WTC11 (cell line): Measurements from ENCODE around the gene GET4. TPM values are rescaled to one million over a fixed set of nuclear protein-coding genes. Genes with fewer than 3 reads are reported as not detected.

ENCODE experiments used
- ATAC-seq: fragments of 200-7000 bp; cut with Tn5 transposase; 2 replicates; pipeline ENCODE4 v1.10.0; 2021; ENCODE audit warnings: mild to moderate bottlenecking, moderate library complexity
- CTCF ChIA-PET: fragments of 300-600 bp; sonication (Branson Sonifier 250); formaldehyde crosslinking; loops from one replicate; lab custom pipeline; 2021; ENCODE audit warnings: antibody characterized with exemption; lab: Charles Lee
- POLR2A ChIA-PET: fragments of 350-600 bp; sonication (Branson Sonifier 250); formaldehyde crosslinking; loops from one replicate; lab custom pipeline; 2021; ENCODE audit warnings: antibody characterized with exemption; lab: Charles Lee
- DNase-seq: peaks from one replicate; pipeline ENCODE4 v3.0.0; 2021; ENCODE audit warnings: low spot score
- H3K27ac Mint-ChIP-seq: 2 replicates; pipeline ENCODE4 v1.8.0; 2021; ENCODE audit warnings: mixed read lengths
- H3K27me3 Mint-ChIP-seq: 2 replicates; pipeline ENCODE4 v1.8.0; 2021; ENCODE audit warnings: low read depth, mild to moderate bottlenecking, moderate library complexity, mixed read lengths
- H3K36me3 Mint-ChIP-seq: 2 replicates; pipeline ENCODE4 v1.8.0; 2021; ENCODE audit warnings: mixed read lengths
- H3K4me1 Mint-ChIP-seq: 2 replicates; pipeline ENCODE4 v1.8.0; 2022; ENCODE audit warnings: mixed read lengths
- H3K4me3 Mint-ChIP-seq: 2 replicates; pipeline ENCODE4 v1.8.0; 2021; ENCODE audit warnings: mild to moderate bottlenecking, moderate library complexity, mixed read lengths
- H3K9me3 Mint-ChIP-seq: 2 replicates; pipeline ENCODE4 v1.8.0; 2021; ENCODE audit warnings: mixed read lengths
- CBFB ChIP-seq: sonication (generic); formaldehyde crosslinking; IDR thresholded peaks from 2 replicates; pipeline ENCODE4 v1.8.1; 2022; ENCODE audit warnings: mild to moderate bottlenecking, low read depth, missing genetic modification reagents
- CREM ChIP-seq: sonication (generic); formaldehyde crosslinking; IDR thresholded peaks from 2 replicates; pipeline ENCODE4 v1.8.1; 2022; ENCODE audit warnings: mild to moderate bottlenecking, missing genetic modification reagents, moderate library complexity
- FOXP1 ChIP-seq: sonication (generic); formaldehyde crosslinking; IDR thresholded peaks from 2 replicates; pipeline ENCODE4 v1.8.0; 2022; ENCODE audit warnings: missing genetic modification reagents, mild to moderate bottlenecking, moderate library complexity, borderline replicate concordance
- GTF2I ChIP-seq: fragments of 250-450 bp; sonication (Bioruptor Pico); conservative IDR thresholded peaks from 2 replicates; pipeline ENCODE4 v1.4.0; 2021; ENCODE audit warnings: mild to moderate bottlenecking
- MXD4 ChIP-seq: fragments of 250-450 bp; sonication (Bioruptor Pico); IDR thresholded peaks from 2 replicates; pipeline ENCODE4 v1.8.0; 2021; ENCODE audit warnings: mild to moderate bottlenecking, moderate library complexity, borderline replicate concordance
- NFATC4 ChIP-seq: fragments of 250-450 bp; sonication (Bioruptor Pico); IDR thresholded peaks from 2 replicates; pipeline ENCODE4 v1.9.0; 2021; ENCODE audit warnings: mild to moderate bottlenecking
- NR2C2 ChIP-seq: sonication (generic); formaldehyde crosslinking; IDR thresholded peaks from 2 replicates; pipeline ENCODE4 v1.8.0; 2022; ENCODE audit warnings: mild to moderate bottlenecking, missing genetic modification reagents
- RORB ChIP-seq: fragments of 250-450 bp; sonication (Bioruptor Pico); IDR thresholded peaks from 2 replicates; pipeline ENCODE4 v1.9.0; 2021; ENCODE audit warnings: mild to moderate bottlenecking
- TEAD1 ChIP-seq: sonication (generic); formaldehyde crosslinking; IDR thresholded peaks from 2 replicates; pipeline ENCODE4 v1.8.0; 2022; ENCODE audit warnings: mild to moderate bottlenecking, missing genetic modification reagents
- ZNF121 ChIP-seq: sonication (generic); formaldehyde crosslinking; IDR thresholded peaks from 2 replicates; pipeline ENCODE4 v1.8.0; 2023; ENCODE audit warnings: missing genetic modification reagents
- ZNF219 ChIP-seq: sonication (generic); formaldehyde crosslinking; IDR thresholded peaks from 2 replicates; pipeline ENCODE4 v1.8.0; 2023; ENCODE audit warnings: missing genetic modification reagents, mild to moderate bottlenecking, borderline replicate concordance
- total RNA-seq: library from RNA; stranded (reverse); gene quantifications from 3 replicates; pipeline ENCODE4 v1.2.3, GENCODE V29; 2021
- TF ChIP-seq, protein P1 (sequence below): sonication (generic); formaldehyde crosslinking; IDR thresholded peaks from 2 replicates; pipeline ENCODE4 v1.8.1; 2023; ENCODE audit warnings: mild to moderate bottlenecking, missing genetic modification reagents, moderate library complexity
- TF ChIP-seq, protein P2 (sequence below): fragments of 250-450 bp; sonication (Bioruptor Pico); IDR thresholded peaks from 2 replicates; pipeline ENCODE4 v2.1.2; 2022; ENCODE audit warnings: mild to moderate bottlenecking, moderate library complexity
- TF ChIP-seq, protein P3 (sequence below): sonication (generic); formaldehyde crosslinking; IDR thresholded peaks from 2 replicates; pipeline ENCODE4 v1.8.1; 2023; ENCODE audit warnings: mild to moderate bottlenecking, missing genetic modification reagents, moderate library complexity
- TF ChIP-seq, protein P4 (sequence below): sonication (generic); formaldehyde crosslinking; IDR thresholded peaks from 2 replicates; pipeline ENCODE4 v1.8.0; 2023; ENCODE audit warnings: mild to moderate bottlenecking, missing genetic modification reagents
- TF ChIP-seq, protein P5 (sequence below): fragments of 250-450 bp; sonication (Bioruptor Pico); IDR thresholded peaks from 2 replicates; pipeline ENCODE4 v1.9.0; 2021; ENCODE audit warnings: mild to moderate bottlenecking, borderline replicate concordance
- TF ChIP-seq, protein P6 (sequence below): sonication (generic); formaldehyde crosslinking; IDR thresholded peaks from 2 replicates; pipeline ENCODE4 v1.8.1; 2023; ENCODE audit warnings: mild to moderate bottlenecking, moderate library complexity, missing genetic modification reagents
- TF ChIP-seq, protein P7 (sequence below): sonication (generic); formaldehyde crosslinking; IDR thresholded peaks from 2 replicates; pipeline ENCODE4 v1.8.0; 2022; ENCODE audit warnings: mild to moderate bottlenecking, missing genetic modification reagents
- TF ChIP-seq, protein P8 (sequence below): sonication (generic); formaldehyde crosslinking; IDR thresholded peaks from 2 replicates; pipeline ENCODE4 v1.8.0; 2023; ENCODE audit warnings: missing genetic modification reagents
- TF ChIP-seq, protein P9 (sequence below): fragments of 250-450 bp; sonication (Bioruptor Pico); IDR thresholded peaks from 2 replicates; pipeline ENCODE4 v1.9.0; 2021; ENCODE audit warnings: mild to moderate bottlenecking

GET4 gene
- total RNA-seq, 1 experiment from 2014 or later: 73.0 TPM

DNA sequence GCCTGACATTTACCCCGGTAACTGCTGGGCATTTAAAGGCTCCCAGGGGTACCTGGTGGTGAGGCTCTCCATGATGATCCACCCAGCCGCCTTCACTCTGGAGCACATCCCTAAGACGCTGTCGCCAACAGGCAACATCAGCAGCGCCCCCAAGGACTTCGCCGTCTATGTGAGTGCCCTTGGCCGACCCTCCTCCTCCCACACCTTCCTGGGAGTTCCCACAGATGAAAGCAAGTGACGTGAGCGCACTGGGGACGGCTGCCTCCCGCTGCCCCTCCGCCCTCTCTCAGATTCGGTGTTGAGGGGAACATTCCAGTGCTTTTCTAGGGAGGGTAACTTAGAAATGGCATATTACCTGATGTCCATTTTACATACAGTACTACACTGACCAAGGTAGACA is 7.0 kb upstream of the GET4 start:
- TF ChIP-seq, protein P1, sequence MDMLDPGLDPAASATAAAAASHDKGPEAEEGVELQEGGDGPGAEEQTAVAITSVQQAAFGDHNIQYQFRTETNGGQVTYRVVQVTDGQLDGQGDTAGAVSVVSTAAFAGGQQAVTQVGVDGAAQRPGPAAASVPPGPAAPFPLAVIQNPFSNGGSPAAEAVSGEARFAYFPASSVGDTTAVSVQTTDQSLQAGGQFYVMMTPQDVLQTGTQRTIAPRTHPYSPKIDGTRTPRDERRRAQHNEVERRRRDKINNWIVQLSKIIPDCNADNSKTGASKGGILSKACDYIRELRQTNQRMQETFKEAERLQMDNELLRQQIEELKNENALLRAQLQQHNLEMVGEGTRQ (CRISPR knock-in tag): no peak
- TF ChIP-seq, protein P2, sequence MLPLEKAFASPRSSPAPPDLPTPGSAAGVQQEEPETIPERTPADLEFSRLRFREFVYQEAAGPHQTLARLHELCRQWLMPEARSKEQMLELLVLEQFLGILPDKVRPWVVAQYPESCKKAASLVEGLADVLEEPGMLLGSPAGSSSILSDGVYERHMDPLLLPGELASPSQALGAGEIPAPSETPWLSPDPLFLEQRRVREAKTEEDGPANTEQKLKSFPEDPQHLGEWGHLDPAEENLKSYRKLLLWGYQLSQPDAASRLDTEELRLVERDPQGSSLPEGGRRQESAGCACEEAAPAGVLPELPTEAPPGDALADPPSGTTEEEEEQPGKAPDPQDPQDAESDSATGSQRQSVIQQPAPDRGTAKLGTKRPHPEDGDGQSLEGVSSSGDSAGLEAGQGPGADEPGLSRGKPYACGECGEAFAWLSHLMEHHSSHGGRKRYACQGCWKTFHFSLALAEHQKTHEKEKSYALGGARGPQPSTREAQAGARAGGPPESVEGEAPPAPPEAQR (CRISPR knock-in tag): no peak
- no peak for TF ChIP-seq CREM
- TF ChIP-seq, protein P3, sequence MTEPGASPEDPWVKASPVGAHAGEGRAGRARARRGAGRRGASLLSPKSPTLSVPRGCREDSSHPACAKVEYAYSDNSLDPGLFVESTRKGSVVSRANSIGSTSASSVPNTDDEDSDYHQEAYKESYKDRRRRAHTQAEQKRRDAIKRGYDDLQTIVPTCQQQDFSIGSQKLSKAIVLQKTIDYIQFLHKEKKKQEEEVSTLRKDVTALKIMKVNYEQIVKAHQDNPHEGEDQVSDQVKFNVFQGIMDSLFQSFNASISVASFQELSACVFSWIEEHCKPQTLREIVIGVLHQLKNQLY (CRISPR knock-in tag): no peak
- TF ChIP-seq MXD4 (CRISPR knock-in tag): no peak
- TF ChIP-seq NR2C2 (CRISPR knock-in tag): no peak
- TF ChIP-seq, protein P4, sequence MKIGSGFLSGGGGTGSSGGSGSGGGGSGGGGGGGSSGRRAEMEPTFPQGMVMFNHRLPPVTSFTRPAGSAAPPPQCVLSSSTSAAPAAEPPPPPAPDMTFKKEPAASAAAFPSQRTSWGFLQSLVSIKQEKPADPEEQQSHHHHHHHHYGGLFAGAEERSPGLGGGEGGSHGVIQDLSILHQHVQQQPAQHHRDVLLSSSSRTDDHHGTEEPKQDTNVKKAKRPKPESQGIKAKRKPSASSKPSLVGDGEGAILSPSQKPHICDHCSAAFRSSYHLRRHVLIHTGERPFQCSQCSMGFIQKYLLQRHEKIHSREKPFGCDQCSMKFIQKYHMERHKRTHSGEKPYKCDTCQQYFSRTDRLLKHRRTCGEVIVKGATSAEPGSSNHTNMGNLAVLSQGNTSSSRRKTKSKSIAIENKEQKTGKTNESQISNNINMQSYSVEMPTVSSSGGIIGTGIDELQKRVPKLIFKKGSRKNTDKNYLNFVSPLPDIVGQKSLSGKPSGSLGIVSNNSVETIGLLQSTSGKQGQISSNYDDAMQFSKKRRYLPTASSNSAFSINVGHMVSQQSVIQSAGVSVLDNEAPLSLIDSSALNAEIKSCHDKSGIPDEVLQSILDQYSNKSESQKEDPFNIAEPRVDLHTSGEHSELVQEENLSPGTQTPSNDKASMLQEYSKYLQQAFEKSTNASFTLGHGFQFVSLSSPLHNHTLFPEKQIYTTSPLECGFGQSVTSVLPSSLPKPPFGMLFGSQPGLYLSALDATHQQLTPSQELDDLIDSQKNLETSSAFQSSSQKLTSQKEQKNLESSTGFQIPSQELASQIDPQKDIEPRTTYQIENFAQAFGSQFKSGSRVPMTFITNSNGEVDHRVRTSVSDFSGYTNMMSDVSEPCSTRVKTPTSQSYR: no peak
- TF ChIP-seq TEAD1 (CRISPR knock-in tag): no peak
- no peak for TF ChIP-seq ZNF121 (CRISPR knock-in tag)
- no peak for TF ChIP-seq CBFB (CRISPR knock-in tag)
- TF ChIP-seq, protein P5, sequence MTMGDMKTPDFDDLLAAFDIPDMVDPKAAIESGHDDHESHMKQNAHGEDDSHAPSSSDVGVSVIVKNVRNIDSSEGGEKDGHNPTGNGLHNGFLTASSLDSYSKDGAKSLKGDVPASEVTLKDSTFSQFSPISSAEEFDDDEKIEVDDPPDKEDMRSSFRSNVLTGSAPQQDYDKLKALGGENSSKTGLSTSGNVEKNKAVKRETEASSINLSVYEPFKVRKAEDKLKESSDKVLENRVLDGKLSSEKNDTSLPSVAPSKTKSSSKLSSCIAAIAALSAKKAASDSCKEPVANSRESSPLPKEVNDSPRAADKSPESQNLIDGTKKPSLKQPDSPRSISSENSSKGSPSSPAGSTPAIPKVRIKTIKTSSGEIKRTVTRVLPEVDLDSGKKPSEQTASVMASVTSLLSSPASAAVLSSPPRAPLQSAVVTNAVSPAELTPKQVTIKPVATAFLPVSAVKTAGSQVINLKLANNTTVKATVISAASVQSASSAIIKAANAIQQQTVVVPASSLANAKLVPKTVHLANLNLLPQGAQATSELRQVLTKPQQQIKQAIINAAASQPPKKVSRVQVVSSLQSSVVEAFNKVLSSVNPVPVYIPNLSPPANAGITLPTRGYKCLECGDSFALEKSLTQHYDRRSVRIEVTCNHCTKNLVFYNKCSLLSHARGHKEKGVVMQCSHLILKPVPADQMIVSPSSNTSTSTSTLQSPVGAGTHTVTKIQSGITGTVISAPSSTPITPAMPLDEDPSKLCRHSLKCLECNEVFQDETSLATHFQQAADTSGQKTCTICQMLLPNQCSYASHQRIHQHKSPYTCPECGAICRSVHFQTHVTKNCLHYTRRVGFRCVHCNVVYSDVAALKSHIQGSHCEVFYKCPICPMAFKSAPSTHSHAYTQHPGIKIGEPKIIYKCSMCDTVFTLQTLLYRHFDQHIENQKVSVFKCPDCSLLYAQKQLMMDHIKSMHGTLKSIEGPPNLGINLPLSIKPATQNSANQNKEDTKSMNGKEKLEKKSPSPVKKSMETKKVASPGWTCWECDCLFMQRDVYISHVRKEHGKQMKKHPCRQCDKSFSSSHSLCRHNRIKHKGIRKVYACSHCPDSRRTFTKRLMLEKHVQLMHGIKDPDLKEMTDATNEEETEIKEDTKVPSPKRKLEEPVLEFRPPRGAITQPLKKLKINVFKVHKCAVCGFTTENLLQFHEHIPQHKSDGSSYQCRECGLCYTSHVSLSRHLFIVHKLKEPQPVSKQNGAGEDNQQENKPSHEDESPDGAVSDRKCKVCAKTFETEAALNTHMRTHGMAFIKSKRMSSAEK (CRISPR knock-in tag): no peak
- TF ChIP-seq ZNF219 (CRISPR knock-in tag): no peak
- TF ChIP-seq, protein P6, sequence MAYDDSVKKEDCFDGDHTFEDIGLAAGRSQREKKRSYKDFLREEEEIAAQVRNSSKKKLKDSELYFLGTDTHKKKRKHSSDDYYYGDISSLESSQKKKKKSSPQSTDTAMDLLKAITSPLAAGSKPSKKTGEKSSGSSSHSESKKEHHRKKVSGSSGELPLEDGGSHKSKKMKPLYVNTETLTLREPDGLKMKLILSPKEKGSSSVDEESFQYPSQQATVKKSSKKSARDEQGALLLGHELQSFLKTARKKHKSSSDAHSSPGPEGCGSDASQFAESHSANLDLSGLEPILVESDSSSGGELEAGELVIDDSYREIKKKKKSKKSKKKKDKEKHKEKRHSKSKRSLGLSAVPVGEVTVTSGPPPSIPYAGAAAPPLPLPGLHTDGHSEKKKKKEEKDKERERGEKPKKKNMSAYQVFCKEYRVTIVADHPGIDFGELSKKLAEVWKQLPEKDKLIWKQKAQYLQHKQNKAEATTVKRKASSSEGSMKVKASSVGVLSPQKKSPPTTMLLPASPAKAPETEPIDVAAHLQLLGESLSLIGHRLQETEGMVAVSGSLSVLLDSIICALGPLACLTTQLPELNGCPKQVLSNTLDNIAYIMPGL (CRISPR knock-in tag): no peak
- TF ChIP-seq, protein P7, sequence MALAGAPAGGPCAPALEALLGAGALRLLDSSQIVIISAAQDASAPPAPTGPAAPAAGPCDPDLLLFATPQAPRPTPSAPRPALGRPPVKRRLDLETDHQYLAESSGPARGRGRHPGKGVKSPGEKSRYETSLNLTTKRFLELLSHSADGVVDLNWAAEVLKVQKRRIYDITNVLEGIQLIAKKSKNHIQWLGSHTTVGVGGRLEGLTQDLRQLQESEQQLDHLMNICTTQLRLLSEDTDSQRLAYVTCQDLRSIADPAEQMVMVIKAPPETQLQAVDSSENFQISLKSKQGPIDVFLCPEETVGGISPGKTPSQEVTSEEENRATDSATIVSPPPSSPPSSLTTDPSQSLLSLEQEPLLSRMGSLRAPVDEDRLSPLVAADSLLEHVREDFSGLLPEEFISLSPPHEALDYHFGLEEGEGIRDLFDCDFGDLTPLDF: no peak
- no peak for TF ChIP-seq NFATC4 (CRISPR knock-in tag)
- no peak for TF ChIP-seq FOXP1 (CRISPR knock-in tag)
- TF ChIP-seq, protein P8, sequence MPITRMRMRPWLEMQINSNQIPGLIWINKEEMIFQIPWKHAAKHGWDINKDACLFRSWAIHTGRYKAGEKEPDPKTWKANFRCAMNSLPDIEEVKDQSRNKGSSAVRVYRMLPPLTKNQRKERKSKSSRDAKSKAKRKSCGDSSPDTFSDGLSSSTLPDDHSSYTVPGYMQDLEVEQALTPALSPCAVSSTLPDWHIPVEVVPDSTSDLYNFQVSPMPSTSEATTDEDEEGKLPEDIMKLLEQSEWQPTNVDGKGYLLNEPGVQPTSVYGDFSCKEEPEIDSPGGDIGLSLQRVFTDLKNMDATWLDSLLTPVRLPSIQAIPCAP (CRISPR knock-in tag): no peak
- no peak for TF ChIP-seq RORB (CRISPR knock-in tag)
- no peak for TF ChIP-seq GTF2I (CRISPR knock-in tag)
- TF ChIP-seq, protein P9, sequence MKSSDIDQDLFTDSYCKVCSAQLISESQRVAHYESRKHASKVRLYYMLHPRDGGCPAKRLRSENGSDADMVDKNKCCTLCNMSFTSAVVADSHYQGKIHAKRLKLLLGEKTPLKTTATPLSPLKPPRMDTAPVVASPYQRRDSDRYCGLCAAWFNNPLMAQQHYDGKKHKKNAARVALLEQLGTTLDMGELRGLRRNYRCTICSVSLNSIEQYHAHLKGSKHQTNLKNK (CRISPR knock-in tag): no peak
- ChIA-PET POLR2A (no interaction called here), CTCF (no interaction called here)
- Mint-ChIP-seq H3K9me3 (peaks cover 6% of the 10 kb centered on the region), H3K27ac (no peak overlapping the region), H3K4me3 (no peak overlapping the region), H3K4me1 (peaks cover 6% of the 10 kb centered on the region), H3K27me3 (no peaks in the 10 kb centered on the region), H3K36me3 (peaks cover 79% of the 10 kb centered on the region)
- DNase-seq (no peak), ATAC-seq (no peak)
